Stimulated activated CD4-positive, alpha-beta T cell treated with anti-CD3 and anti-CD28 coated beads, TNF-alpha, amount 100 ng/mL, for 48 hours (primary cell): ENCODE measurements around the gene DOK6.
"Not testable (repeated sequence)": the region's sequence is repeated elsewhere in the genome, so short reads cannot be mapped to it uniquely, and the experiment has no call there.

ENCODE experiments used
- DNase-seq, 3 donors: peaks; one replicate each; pipeline ENCODE4 v3.0.0-alpha.2; 2020; ENCODE audit warnings: low read depth in 3 of 3

The DOK6 gene

DNA sequence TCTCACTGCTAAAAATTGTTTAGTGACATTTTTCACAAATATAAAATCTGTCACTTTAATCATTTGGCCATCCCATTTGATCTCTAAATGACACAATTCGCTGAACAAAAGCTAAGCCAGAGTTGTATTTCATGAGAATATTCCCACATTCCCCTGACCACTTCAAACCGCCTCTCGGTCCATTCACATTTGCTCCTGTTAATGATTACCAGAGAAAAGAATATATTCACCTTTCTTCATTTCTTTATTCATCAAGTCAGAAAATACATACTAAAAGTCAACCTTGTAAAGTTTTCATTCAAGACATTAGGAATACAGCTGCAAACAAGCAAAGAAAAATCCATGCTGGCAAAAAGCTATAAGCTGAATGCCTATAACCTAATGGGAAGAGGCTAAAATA is 225.5 kb downstream of the DOK6 start:
- no peak for DNase-seq

DNA sequence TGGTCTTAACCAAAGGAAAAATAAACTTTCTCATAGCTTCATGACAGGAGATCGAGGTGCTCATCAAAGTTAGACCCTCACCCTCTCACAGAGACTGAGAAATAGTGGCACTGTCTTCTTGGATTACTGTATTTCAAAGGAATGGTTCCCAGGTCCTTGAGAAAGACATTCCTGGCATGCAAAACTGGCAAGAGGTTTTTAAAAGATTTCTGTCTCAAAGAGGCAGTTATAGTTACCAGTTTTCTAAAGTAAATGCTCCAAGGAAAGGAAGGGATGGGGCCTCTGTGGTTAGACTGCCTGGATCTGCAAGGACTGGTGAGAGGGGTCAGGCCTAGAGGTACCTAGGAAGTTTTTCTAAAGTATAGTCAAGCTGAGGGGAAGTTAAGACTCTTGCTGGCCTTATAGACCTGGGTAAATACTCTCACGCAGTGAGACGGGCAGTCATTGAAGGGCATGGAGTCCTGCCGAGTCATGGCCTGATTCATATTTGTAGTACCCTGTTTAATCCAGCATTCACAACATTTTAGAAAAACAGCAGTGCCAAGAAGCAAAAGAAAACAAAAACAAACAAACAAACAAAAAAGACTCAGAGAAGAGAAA is 226.1 kb downstream of the DOK6 start:
- no peak for DNase-seq

DNA sequence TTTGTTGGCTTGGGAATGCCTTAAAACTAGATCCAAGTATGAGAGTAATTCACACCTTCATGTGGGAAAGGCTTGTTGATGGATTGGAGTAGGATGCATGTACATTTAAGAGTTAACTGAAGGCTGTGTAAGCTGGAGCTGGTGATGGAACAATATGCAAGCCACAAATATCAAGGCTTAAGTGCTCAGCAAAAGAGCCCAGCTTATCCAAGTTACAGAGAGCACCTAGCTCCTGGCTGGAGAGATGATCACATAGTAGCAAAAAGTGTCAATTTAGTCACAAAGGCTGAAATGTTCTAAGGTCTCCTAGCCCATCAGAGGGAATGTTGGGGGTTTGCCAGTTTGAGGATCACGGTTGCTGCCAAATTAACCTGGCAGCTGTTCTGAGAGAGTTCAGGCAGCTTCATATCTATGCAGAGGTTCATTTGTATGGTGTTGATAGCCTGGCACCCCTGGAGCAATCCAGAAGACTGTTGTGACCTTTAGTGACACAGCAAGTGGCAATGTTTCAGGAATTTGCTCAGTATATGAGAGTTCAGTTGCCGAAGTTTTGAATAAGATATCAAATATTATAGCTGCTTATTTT is 228.2 kb downstream of the DOK6 start:
- DNase-seq: no peak

DNA sequence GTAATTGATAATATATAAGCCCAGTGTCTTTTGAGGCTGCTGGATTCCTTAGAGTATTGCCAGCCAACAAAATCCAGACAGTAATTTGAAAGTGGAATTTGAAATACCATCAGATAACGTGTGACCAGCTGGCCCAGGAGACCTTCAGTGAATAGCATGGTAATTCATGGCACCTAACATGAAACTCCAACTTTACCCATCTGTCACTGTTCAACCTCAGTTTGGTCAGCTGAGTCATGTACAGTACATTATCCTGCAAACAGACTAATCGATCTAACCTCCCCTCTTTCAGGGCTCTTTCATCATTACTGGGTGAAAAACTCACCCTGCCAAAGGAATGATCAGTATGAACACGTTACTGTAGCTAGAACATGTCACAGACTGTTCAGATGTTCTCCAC is 230.6 kb downstream of the DOK6 start:
- no peak for DNase-seq

DNA sequence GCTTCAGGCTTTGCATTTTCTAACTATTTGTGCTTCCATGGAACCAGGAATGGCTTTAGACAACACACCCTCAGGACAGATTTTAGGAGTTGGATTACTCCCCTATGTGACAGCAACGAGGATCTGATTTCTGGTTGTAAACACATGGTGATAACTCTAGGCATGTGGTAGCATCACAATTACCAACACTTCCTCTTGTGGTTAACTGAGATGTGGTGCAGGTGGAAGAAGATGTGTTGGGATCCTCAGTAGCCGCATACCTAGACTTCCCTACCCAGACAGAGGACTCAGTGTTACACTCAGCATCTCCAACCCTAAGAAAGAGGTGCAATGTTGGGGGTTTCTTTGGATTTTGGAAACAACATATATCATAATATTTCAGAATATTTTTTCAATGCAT is 234.8 kb downstream of the DOK6 start:
- no peak for DNase-seq

DNA sequence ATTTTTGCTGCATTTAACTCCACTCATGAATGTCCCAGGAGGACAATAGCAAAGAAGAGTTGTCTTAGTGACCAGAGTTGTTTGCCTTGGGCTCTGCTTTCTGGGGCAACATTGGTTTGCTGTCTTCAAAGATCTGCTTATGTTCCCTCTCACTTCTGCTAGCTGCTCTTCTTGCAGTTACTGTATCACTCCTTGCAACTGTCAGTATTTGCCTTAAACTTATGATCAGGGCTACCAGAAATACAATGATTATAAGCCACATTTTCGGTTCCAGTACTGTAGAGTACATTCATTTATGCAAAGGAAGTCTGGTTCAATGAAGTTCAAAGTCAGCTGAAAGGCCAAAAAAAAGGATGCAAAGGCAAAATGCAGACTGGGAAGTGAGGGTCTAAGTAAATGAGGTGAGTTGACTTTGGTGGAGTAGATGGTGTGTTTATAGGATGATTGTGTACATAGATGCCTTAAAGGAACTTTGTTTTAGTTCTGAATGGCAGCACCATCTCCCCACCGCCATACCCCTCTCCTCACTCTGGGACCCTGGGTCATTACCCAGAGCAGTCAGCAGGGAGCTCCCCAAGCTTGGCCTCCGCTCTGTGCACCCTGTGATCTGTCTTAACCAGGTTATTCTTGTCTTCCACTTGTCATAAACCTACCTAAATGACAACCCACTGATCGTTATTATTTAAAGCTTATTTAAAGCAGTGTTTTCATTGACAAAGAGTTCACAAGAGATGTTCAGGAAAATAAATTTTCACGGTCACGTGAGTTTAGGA is 236.0 kb downstream of the DOK6 start:
- DNase-seq: no peak

DNA sequence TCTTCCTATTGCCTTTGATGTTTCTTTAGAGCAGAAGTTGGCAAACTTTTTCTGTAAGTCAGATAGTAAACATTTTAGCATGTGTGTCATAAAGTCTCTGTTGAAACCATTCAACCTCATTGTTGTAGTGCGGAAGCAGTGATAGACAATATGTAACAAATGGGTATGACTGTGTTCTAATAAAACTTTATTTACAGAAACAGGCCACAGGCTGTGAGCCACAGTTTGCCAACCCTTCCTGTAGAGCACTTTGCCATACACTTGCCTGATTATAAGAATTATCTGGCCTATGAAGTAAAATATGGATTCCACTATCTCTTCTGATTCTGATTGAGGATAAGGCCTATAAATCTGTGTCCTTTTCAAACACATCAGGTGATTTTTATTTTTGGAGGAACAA is 237.4 kb downstream of the DOK6 start:
- no peak for DNase-seq

DNA sequence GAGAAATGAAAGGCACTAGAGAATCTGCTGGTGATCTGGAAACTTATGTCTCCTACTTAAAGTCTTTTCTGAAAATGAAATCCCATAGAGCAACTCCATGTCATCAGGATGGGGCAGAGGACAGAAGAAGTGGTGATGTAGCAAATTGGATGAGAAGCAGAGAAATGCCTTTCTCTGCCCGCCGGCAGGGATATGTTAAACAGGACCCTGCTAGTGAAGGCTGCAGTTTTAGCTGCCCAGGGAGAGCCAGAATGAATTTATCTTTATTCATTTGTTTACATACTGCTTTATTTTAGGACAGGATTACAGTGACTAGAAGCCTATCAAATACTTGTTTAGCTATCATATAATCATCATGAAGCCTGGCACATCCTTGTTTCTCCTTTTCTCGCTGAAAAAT is 247.0 kb downstream of the DOK6 start:
- no peak for DNase-seq

DNA sequence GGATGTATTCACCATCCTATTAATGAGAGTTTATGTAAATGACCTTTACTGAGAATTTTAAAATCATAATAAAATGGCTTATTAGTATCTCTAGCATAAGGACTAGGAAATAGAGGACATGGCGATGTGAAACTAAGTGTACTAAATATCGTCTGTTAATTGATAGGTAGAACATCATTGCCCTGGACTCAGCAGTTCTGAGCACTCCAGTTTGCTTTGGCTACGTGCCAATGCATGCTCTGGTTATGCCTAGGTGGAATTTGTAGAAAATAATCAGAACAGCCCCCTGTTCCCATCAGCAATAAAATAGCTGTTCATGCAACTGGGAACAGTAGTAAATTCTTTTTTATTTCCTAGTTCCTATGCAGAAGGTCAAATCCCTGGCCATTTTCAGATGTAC is 247.8 kb downstream of the DOK6 start:
- DNase-seq: no peak

DNA sequence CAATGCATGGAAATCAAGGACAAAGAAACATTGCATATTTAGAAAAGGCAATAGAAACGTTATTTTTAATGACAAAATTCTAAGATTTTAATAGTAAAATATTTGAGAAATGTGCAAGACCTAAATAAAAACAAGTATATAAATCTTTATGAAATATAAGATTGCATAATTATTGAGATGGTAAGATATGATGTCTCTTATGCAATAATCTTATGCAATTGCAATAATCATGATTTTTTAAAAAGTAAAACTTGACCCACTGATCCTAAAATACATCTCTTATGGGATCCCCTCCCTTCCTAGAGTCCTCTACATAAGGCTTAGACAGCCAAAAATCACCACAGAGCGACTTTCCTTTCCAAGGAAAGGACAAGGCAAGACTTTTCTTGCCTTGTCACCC is 249.0 kb downstream of the DOK6 start:
- DNase-seq: no peak

DNA sequence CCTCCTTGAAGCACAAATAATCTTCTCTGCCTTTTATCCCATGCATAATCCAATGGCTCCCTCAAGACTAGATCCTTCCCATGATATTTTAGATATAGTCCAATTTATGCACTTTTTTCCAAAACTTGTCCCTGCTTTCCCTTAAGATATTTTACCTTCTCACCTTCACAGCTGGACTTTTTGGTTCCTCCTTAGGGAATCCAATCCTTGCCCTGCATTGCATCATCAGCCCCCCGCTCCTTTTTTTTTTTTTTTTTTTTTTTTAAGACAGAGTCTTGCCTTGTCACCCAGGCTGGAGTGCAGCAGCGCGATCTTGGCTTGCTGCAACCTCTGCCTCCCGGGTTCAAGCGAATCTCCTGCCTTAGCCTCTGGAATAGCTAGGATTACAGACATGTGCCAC is 250.6 kb downstream of the DOK6 start:
- no peak for DNase-seq

DNA sequence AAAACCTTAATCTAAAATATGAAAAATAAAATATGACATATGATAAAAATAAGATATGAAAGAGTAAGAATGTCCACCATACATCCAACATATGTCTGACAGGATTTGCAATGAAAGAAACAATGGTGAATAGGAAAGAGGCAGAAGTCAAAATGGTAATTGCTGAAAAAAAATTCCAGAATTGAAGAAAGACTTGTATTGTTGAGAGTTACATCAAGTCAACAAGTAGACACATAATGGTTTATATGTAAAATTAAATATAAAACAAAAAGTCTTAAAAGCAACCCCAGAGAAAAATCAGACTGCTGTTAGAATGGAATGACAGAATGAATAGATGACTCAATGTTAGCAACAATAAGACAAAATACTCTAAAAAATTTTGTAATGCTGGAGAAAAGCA is 255.1 kb downstream of the DOK6 start:
- DNase-seq: no peak

DNA sequence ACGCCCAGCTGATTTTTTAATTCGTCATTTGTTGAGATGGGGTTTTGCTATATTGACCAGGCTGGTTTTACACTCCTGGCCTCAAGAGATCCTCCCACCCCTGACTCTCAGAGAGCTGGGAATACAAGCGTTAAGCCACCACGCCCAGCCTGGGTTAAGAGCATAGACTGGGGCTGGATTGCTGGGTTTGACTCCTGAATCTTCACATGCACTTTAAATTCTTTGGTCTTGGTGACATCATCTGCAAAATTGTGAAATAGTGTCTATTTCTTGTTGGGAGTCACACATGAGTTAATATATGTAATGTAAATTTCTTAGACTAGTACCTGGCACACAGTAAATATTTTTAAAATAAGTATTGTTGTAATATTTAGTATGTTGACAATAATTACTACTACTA is 257.4 kb downstream of the DOK6 start:
- DNase-seq: no peak

DNA sequence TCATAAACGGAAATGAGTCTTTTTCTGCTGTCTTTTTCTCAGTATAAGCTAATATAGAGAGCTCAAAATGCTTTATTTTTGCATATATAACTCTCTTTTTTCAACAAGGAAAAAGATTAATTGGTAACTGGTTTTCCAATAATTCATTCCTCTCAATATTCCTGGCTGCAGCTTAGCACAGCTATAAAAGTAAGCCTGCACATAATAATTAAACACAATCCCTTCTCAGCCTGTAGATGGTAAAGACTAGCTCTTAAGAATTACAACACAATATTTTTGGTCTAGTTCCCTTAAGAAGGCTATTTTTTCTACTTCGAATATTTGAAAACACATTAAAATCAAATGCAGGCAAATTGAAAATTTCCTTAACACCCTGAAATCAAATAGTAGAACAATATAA is 258.0 kb downstream of the DOK6 start:
- no peak for DNase-seq

DNA sequence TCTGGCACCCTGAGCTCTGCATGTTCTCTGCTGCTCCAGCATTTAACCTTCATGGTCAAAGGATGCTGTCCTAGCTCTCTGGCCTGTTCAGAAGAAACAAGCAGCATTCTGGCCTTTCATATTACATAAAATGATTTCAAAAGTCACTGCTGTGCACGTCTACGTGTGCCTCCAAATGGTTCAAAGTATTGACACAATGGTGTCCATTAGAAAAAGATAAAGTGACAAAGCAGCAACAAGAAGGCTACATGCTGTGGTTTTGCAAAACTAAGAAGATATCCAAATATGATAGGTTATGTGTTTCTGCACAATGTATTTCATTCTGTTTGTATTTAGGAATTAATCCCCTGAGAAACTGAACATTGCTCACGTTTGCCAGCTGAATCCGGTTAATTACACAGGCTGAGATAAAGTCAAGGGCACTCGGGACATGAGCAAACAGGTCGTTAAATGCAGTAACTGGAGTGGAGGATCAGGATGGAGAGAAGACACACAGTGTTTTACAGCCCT is 258.5 kb downstream of the DOK6 start:
- no peak for DNase-seq

DNA sequence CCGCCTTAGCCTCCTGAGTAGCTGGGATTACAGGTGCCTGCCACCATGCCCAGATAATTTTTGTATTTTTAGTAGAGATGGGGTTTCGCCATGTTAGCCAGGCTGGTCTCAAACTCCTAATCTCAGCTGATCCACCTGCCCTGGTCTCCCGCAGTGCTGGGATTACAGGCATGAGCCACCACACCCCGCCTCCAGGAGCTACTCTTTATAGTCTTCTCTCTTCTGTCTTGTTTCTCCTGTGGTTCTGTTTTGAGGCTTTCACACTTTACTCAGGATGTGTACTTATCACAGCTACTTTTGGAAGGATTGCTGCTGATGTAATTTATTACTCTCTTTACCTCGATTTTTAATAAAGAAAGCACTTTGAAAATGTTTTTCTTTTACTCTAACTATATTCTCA is 261.4 kb downstream of the DOK6 start:
- not testable (repeated sequence) for DNase-seq

DNA sequence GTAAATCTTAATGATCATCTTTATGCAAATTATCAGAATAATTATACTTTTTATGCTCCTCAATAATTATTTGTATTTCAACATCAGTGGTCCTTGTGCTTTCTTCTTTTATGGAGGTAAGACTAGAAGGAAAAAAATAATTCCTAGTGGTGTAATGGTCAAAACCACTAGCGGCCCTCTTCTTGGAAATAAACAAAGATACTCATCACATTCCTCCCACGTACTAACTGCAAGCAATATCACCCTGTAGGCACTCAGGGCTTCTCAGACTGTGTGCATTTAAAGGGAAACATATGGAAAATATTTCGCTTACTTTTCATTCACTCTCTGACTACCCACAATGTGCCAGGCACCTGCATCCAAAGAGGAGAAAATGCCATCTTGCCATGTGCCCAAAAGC is 263.7 kb downstream of the DOK6 start:
- DNase-seq: no peak

DNA sequence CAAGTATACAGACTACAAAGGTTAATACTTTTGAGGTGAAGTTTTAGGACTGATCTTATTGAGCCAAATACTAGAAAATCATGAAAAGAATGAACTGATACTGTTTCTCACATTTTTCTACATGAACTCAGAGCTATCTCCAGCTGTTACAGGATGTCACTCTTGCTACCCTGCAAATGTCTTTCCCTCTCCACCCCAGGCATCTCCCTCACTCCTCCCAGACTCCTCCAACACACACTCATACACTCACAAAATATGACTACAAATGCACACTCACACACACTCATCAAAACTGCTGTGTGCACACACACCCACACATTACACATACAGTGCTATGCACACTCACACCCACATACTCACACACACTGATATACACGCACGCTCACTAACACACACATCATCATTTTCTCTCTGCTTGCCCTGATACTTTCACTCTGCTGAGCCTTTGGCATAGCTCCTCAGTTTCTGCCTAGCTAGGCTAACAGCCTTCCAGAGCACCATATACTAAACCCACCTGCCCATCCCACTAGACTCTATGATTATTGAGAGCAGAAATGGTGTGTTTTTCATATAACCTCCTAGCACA is 273.7 kb downstream of the DOK6 start:
- DNase-seq: no peak

DNA sequence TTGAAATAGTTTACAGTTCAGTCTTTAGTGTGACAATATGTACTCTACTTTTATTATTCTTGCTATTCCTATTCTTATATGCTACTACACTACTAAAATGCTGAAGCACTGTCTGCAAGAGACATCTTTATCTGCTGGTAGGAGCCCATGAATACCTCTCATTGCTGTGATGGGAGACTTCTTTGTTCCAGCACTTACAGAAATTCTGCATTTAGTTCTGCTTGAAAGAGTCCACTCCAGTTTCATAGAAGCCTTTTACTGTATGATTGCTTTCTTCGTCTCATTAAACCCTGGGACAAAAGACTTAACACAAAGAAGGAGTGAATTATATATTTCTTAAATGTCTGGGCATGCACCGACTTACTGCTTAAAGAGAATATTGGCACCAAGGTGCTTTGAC is 274.3 kb downstream of the DOK6 start:
- DNase-seq: no peak

DNA sequence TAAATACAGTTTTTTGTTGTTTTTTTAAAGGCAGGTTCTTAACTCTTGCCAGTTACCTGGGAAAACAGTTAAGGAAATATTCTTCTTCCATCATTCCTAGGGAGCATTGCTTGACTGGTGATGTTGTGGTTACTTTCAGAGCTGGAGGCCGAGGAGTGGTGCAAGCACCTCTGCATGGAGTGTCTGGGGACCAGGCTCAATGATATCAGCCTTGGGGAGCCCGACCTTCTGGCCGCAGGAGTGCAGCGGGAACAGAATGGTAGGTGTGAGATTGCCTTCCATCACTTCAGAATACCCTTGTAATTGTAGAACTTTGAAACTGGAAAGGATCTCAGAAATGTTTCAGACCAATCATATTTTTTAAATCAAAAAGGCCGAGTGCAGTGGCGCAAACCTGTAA is 276.9 kb downstream of the DOK6 start:
- no peak for DNase-seq

DNA sequence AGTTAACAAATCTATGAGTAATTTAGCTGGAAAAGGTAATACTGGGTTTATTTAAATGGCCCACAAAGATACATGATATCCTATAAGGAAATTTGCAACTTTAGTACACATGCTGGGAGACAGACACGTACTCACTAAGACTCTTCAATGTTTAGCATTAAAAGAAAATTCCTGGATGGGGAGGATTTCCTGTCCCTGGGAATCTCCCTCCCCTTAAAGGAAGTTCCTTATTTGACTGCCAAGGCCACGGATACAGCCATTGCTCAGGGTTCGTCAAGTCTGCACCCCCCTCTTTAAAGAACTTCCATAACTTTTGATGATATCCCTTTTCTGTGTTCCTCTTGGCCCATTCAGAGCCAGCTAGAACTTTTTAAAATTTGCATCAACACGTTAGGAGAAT is 279.4 kb downstream of the DOK6 start:
- DNase-seq: no peak

DNA sequence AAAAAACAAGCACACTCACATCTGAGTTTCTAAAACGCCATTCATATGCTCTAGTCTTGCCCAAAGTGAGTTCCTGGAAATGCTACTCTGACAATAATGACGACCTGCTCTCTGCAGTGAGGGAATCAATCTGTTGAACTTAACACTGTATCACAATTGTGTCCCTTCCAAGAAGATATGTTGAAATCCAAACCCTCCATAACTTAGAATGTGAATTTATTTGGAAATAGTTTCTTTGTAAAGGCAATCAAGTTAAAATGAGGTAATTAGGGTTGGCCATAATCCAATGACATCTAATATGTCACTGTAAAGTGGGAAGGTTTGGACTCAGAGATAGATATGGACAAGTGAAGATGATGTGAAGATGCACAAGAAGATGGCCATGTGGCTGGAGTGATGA is 282.5 kb downstream of the DOK6 start:
- no peak for DNase-seq

DNA sequence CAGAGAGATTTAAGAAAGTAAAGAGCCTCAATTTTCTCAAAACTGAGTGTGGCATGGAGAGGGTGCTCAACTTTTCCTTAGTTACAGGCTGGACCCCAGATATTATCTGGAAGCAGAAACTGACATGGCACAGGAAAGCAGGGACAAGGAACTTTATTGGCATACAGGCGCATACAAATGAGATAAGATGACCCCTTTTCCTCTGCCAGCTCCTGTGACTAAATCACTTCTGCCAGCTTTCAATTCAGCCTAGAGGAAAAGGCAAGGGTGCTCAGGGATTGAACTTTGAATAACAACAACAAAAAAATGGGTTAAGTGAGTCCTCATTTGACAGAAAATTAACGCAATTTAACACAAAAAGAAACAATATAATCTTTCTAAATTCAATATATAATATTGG is 284.1 kb downstream of the DOK6 start:
- DNase-seq: no peak
